GM15510 (cell line): ENCODE results near the gene HES5.

Experiments used
- POLR2A ChIP-seq: IDR thresholded peaks from 3 replicates; pipeline ENCODE4 v1.6.1; 2011; ENCODE audit warnings: borderline replicate concordance; ENCODE audit not compliant: insufficient read length; ENCODE audit errors: extremely low read depth

Gene HES5

GRCh38 chr1:2516946-2517345 is 13.1 kb downstream of the HES5 start:
- TF ChIP-seq POLR2A, result no peak

GRCh38 chr1:2516124-2516523 is 13.9 kb downstream of the HES5 start:
- TF ChIP-seq POLR2A, result no peak

- TF ChIP-seq POLR2A, result no peak
Measured at GRCh38 chr1:2515763-2516080, 14.3 kb downstream of the HES5 start.

GRCh38 chr1:2514863-2515762 is 14.9 kb downstream of the HES5 start:
- no peak for TF ChIP-seq POLR2A

- no peak for TF ChIP-seq POLR2A
Measured at GRCh38 chr1:2513939-2514652, 16.0 kb downstream of the HES5 start.

GRCh38 chr1:2512862-2513421 is 17.1 kb downstream of the HES5 start:
- no peak for TF ChIP-seq POLR2A

GRCh38 chr1:2510366-2511155 is 19.5 kb downstream of the HES5 start:
- no peak for TF ChIP-seq POLR2A

GRCh38 chr1:2509589-2509988 is 20.5 kb downstream of the HES5 start:
- no peak for TF ChIP-seq POLR2A

- no peak for TF ChIP-seq POLR2A
Measured at GRCh38 chr1:2508751-2509150, 21.3 kb downstream of the HES5 start.

- TF ChIP-seq POLR2A, result no peak
Measured at GRCh38 chr1:2508180-2508579, 21.9 kb downstream of the HES5 start.

GRCh38 chr1:2507744-2508155 is 22.3 kb downstream of the HES5 start:
- TF ChIP-seq POLR2A, result no peak

GRCh38 chr1:2506901-2507565 is 23.0 kb downstream of the HES5 start:
- TF ChIP-seq POLR2A, result no peak

- TF ChIP-seq POLR2A, result no peak
Measured at GRCh38 chr1:2506007-2506860, 23.8 kb downstream of the HES5 start.

- TF ChIP-seq POLR2A, result no peak
Measured at GRCh38 chr1:2505461-2505994, 24.5 kb downstream of the HES5 start.

GRCh38 chr1:2504949-2505272 is 25.2 kb downstream of the HES5 start:
- no peak for TF ChIP-seq POLR2A
